SKM-1 (cell line): ENCODE data around the gene TRAT1.
A peak's percentile ranks its signal among the peaks of the same experiment; 100 is the strongest.
"Not testable (repeated sequence)": the region's sequence is repeated elsewhere in the genome, so short reads cannot be mapped to it uniquely, and the experiment has no call there.

Experiments
- DNase-seq: peaks from one replicate; lab custom pipeline; 2025; ENCODE audit not compliant: unreplicated experiment; lab: John Stamatoyannopoulos, UW

TRAT1 gene

DNA sequence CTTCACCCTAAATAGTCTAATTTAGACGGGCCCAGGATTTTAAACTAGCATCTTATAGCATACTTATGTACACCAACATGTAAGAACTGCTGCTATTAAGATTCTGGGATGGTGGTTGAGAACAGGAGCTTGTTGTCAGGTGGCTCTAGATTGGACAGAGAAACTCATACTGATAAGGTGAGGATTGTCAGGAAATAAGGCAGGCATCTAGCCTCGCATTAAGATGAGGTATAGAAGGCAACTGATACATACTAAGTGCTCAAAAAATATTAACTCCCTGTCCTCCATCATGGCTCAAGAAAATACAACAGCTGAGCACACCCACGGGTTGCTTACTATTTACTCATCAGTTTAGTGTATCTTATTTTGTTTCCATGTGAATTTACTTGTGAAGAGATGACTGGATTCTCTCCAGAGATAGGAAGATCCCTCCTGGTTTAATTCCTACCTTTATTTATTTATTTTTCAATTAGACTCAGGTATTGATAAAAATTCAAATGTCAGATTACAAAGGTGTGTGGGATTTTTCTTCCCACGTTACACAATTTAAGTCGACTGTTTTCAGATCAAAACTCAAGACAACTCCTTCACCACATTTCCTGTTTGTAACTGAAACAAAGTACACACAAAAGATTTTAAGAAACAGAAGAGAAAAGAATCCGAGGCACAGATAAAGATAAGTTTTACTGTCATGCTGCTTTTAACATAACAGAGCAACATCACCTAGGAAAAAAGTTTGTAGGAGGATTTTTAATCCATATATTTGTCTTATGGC, at the start of gene TRAT1:
TSS of gene TRAT1 (plus strand) at position 664 of the 775 bp plus-strand sequence. CDS start 142 bp downstream, outside the sequence.
- DNase-seq = no peak

DNA sequence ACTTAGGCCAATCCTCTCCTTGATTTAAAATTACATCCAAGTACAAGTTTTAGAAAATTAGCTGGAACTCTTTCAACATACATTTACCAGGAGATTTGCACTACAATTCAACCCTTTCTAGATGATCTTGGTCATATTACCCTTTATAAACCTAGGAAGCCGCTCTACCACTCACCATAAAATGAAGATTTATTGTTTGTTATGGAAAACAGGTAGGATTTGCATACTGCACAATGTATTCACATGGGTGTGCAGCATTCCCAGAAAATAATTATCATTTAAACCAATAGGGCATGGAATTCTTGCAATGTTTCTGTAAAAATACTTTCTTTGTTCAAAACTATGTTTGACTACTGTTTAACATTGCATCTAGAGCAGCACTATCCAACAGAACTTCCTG, 46.9 kb upstream of the TRAT1 start:
- DNase-seq = no peak

GRCh38 chr3:108779496-108779895, 43.1 kb upstream of the TRAT1 start:
- no peak for DNase-seq

GRCh38 chr3:108780235-108780634, 42.4 kb upstream of the TRAT1 start:
- DNase-seq = no peak

GRCh38 chr3:108791473-108791872, 31.1 kb upstream of the TRAT1 start:
- no peak for DNase-seq

DNA sequence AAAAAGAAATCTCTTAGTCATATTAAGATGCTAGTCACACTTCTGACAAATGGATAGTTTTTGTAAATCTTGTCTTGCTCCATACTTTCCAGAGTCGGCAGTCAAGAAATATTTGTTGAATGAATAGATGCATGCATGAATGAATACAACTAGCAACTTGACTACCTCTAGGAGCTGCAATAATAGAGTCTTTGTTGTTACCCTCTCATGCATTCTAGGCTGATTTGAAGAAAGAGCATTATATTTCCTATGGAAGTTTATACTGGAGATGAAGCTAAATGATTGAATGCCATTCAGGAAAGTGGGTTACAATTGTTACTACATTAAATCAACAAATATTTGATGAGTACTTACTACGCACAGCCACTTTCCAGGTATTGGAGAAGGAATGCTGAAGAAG, 18.1 kb upstream of the TRAT1 start:
- no peak for DNase-seq

GRCh38 chr3:108804966-108805365, 17.6 kb upstream of the TRAT1 start:
- DNase-seq = no peak

DNA sequence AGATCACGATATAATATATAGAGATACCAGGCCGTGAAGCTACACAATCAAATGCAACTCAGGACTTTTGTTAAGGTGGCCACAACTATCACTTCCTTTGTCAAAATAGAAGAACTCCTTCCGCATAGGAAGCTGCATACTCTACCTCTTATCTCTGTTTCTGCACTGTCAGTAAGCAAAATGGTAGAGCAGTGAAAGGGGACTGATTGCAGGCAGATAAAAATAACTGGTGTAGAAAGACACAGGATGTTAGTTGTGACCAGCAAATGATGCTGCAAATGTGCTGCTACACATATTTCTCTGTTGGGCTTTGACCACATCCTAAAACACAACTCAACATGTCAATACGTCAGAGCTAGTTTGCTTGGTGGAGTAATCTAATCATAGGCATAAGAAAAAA, 16.3 kb upstream of the TRAT1 start:
- DNase-seq = no peak

- peak; percentile 6 for DNase-seq
Observed at GRCh38 chr3:108818404-108818803, 4.2 kb upstream of the TRAT1 start.

DNA sequence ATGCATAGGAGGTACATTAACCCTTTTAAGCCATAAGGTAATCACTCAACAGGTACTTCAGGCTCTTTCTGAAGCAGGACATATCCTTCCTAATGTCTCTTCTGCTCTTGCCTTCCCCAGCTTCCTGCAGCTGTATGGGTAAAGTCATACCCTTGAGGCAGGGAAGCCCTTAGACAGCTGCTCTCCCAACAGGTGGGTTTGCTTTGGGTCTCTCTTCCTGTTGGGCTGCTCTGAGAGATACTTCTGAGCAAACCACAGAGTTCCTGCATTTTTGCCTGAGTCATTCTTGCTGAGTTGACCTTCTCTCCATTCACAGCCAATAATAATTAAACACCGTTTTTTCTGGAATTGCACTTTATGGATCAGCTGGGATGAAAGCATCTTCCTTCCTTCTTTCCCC, 2.0 kb upstream of the TRAT1 start:
- no peak for DNase-seq

- no peak for DNase-seq
Observed at GRCh38 chr3:108823227-108823626, 641 bp downstream of the TRAT1 start.

DNA sequence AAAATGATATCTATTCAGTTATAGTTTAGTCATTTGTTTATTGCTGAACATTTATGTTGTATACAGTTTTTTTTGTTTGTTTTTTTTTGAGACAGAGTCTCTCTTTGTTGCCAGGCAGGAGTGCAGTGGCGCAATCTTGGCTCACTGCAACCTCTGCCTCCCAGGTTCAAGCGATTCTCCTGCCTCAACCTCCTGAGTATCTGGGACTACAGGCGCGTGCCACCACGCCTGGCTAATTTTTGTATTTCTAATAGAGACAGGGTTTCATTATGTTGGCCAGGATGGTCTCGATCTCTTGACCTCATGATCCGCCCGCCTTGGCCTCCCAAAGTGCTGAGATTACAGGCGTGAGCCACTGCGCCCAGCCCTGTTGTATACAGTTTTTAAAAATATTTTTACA, 1.2 kb downstream of the TRAT1 start:
- DNase-seq = not testable (repeated sequence)

DNA sequence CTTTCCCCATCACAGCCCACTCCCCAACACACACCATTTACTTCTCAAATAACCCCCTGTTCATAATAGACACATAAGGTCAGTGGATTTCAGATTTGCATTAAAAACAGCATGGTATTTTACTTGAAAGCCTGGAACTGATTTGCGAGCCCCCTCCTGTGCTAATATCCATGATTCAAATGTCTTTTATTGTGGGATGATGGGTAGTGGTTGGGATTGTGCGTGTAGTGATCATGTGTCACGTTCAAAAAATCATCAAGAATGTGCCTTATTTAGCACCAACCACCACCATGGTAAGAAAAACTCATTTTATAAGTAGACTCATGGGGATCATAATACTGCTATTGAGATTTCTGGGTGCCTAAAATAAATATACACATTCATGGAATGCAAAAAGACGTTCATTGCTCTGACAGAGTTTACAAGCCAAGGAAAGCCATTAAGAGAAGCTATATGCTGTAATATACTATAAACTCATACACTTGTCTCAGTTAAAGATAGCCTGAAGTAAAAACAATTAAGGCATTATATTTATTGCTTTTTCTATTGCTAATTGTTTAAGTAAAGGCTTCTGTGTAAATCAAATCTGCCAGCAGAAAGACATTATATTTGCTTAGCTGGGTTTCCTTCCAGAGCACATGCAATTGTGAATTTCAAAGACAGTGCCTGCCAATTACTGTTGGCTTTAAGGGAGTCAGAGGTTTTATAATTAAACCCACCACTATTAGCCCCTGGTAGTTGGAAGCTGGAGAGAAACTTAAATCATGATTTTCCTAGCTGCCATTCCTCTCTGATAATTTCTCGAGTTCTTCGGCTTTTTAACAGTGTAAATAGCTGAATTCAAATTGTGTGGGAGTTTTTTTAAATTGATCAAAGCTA, 4.0 kb downstream of the TRAT1 start:
- no peak for DNase-seq

GRCh38 chr3:108830381-108830780, 7.8 kb downstream of the TRAT1 start:
- DNase-seq = no peak

DNA sequence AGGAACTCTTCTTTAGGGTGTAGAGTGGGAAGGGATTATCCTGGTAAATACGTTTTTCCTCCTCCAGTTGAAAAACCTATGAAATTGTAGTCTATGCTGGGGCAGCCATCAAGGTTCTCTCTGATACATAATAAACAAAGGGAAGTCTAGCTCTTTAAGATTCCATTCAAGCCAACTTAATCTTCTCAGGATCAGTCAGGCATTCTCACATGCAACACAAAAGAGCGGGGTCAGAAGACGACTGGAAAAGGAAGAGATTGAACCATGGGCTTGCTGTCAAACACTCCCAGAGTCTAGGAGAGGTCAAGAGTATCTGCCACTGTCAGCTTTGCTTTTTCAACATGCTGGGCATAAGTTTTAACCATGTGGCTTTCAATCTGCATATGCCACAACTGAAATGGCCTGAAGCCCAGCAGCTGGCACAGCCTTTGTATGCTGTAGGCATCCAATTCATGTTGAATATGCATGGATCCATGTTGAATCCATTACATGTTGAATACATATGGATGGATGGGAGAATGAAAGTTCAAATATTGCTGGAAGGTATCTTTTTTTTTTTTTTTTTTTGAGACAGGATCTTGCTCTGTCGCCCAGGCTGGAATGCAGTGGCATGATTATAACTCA, 8.5 kb downstream of the TRAT1 start:
- DNase-seq = no peak

DNA sequence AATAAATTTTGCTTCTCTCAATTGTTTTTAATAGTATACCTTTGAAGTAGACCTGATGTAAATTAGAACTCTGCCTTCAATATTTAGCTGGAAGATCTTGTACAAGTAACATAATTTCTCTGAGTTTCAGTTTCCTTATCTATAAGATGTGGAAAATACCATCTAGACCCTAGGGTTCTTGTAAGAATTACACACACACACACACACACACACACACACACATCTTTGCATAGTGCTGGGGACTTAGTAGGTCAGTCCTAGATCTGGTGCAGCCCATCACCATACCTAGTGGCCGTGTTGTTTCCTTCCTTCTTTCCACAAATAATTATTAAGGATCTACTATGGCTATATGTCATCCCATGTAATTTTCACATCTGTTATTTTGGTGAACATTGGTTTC, 11.0 kb downstream of the TRAT1 start:
- no peak for DNase-seq

DNA sequence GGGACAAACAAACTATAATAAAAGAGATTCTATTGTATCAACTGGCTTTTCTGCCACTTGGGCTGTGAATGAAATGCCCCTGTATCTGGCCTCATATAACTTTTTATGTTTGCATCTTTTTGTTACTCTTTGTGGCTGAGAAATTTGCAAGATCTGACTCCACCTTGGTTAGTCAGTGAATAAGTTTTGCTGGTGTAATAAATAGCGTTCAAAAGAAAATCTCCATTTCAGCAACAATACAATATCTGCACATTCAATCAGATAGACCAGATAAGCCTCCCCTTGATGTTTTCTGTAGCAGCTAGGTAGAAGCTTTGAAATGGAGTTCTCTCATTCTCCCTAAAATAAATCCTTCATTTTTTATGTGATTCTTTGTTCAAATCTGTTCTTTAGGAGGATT, 12.0 kb downstream of the TRAT1 start:
- DNase-seq = no peak

- no peak for DNase-seq
Observed at GRCh38 chr3:108835101-108835500, 12.5 kb downstream of the TRAT1 start.

- DNase-seq = no peak
Observed at GRCh38 chr3:108838436-108838835, 15.8 kb downstream of the TRAT1 start.

DNA sequence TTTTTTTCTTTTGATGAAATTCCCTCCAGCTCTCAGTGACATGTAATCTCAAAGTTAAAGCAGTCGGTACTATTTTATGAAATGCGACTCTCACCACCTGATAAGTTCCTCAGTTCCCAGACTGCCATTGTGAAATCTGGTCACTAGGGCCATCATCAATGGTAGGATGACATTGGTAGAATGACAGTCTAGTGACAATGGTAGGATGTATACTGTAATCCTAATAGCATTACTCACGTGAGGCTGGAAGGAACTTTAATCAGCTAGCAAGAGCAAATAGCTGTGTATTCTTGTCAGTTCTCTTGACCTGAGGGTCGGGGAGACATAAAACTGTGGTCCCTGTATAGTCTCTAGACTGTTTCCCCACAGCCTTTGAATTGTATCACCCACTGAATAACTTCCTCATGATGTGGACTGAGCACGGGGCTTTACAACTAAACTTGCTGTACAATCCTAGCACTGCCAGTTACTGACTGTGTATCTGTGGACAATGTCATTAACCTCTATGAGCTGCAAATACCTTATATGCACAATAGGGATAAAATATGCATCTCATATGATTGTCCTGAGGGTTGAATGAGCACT, 23.2 kb downstream of the TRAT1 start:
- DNase-seq = no peak

GRCh38 chr3:108847187-108847586, 24.6 kb downstream of the TRAT1 start:
- no peak for DNase-seq
